WTC11 (cell line): ENCODE data around the gene ZIC1. TPM values are rescaled to one million over a fixed set of nuclear protein-coding genes. Genes with fewer than 3 reads are reported as not detected.
A peak's percentile ranks its signal among the peaks of the same experiment; 100 is the strongest.

ENCODE experiments used
- ATAC-seq: fragments of 200-7000 bp; cut with Tn5 transposase; 2 replicates; pipeline ENCODE4 v1.10.0; 2021; ENCODE audit warnings: mild to moderate bottlenecking, moderate library complexity
- CTCF ChIA-PET: fragments of 300-600 bp; sonication (Branson Sonifier 250); formaldehyde crosslinking; loops from one replicate; lab custom pipeline; 2021; ENCODE audit warnings: antibody characterized with exemption; lab: Charles Lee
- POLR2A ChIA-PET: fragments of 350-600 bp; sonication (Branson Sonifier 250); formaldehyde crosslinking; loops from one replicate; lab custom pipeline; 2021; ENCODE audit warnings: antibody characterized with exemption; lab: Charles Lee
- DNase-seq: peaks from one replicate; pipeline ENCODE4 v3.0.0; 2021; ENCODE audit warnings: low spot score
- H3K27ac Mint-ChIP-seq: 2 replicates; pipeline ENCODE4 v1.8.0; 2021; ENCODE audit warnings: mixed read lengths
- H3K27me3 Mint-ChIP-seq: 2 replicates; pipeline ENCODE4 v1.8.0; 2021; ENCODE audit warnings: low read depth, mild to moderate bottlenecking, moderate library complexity, mixed read lengths
- H3K36me3 Mint-ChIP-seq: 2 replicates; pipeline ENCODE4 v1.8.0; 2021; ENCODE audit warnings: mixed read lengths
- H3K4me1 Mint-ChIP-seq: 2 replicates; pipeline ENCODE4 v1.8.0; 2022; ENCODE audit warnings: mixed read lengths
- H3K4me3 Mint-ChIP-seq: 2 replicates; pipeline ENCODE4 v1.8.0; 2021; ENCODE audit warnings: mild to moderate bottlenecking, moderate library complexity, mixed read lengths
- H3K9me3 Mint-ChIP-seq: 2 replicates; pipeline ENCODE4 v1.8.0; 2021; ENCODE audit warnings: mixed read lengths
- NFATC4 ChIP-seq: fragments of 250-450 bp; sonication (Bioruptor Pico); IDR thresholded peaks from 2 replicates; pipeline ENCODE4 v1.9.0; 2021; ENCODE audit warnings: mild to moderate bottlenecking
- NR1H2 ChIP-seq: sonication (generic); formaldehyde crosslinking; IDR thresholded peaks from 2 replicates; pipeline ENCODE4 v1.9.0; 2021; ENCODE audit warnings: mild to moderate bottlenecking, moderate library complexity, missing genetic modification reagents
- OVOL2 ChIP-seq: fragments of 250-450 bp; sonication (Bioruptor Pico); IDR thresholded peaks from 2 replicates; pipeline ENCODE4 v1.9.0; 2021; ENCODE audit warnings: mild to moderate bottlenecking, borderline replicate concordance
- RELA ChIP-seq: sonication (generic); formaldehyde crosslinking; IDR thresholded peaks from 2 replicates; pipeline ENCODE4 v1.8.1; 2022; ENCODE audit warnings: missing genetic modification reagents, mild to moderate bottlenecking, borderline replicate concordance
- TEAD4 ChIP-seq: sonication (generic); formaldehyde crosslinking; IDR thresholded peaks from 2 replicates; pipeline ENCODE4 v1.8.0; 2022; ENCODE audit warnings: mild to moderate bottlenecking, missing genetic modification reagents
- ZNF396 ChIP-seq: fragments of 250-450 bp; sonication (Bioruptor Pico); IDR thresholded peaks from 2 replicates; pipeline ENCODE4 v1.8.0; 2021; ENCODE audit warnings: mild to moderate bottlenecking, moderate library complexity, borderline replicate concordance
- total RNA-seq: library from RNA; stranded (reverse); gene quantifications from 3 replicates; pipeline ENCODE4 v1.2.3, GENCODE V29; 2021
- TF ChIP-seq, protein P1 (sequence below): sonication (generic); formaldehyde crosslinking; IDR thresholded peaks from 2 replicates; pipeline ENCODE4 v1.8.0; 2023; ENCODE audit warnings: mild to moderate bottlenecking, missing genetic modification reagents
- TF ChIP-seq, protein P2 (sequence below): sonication (generic); formaldehyde crosslinking; IDR thresholded peaks from 2 replicates; pipeline ENCODE4 v1.8.1; 2023; ENCODE audit warnings: mild to moderate bottlenecking, moderate library complexity, missing genetic modification reagents
- TF ChIP-seq, protein P3 (sequence below): fragments of 250-450 bp; sonication (Bioruptor Pico); IDR thresholded peaks from 2 replicates; pipeline ENCODE4 v1.8.0; 2021; ENCODE audit warnings: mild to moderate bottlenecking
- TF ChIP-seq, protein P4 (sequence below): sonication (generic); formaldehyde crosslinking; IDR thresholded peaks from 2 replicates; pipeline ENCODE4 v1.8.1; 2023; ENCODE audit warnings: mild to moderate bottlenecking, missing genetic modification reagents, borderline replicate concordance
- TF ChIP-seq, protein P5 (sequence below): sonication (generic); formaldehyde crosslinking; IDR thresholded peaks from 2 replicates; pipeline ENCODE4 v1.8.0; 2022; ENCODE audit warnings: mild to moderate bottlenecking, missing genetic modification reagents

Gene ZIC1
- total RNA-seq, 1 experiment from 2014 or later, result 59.7 TPM

DNA sequence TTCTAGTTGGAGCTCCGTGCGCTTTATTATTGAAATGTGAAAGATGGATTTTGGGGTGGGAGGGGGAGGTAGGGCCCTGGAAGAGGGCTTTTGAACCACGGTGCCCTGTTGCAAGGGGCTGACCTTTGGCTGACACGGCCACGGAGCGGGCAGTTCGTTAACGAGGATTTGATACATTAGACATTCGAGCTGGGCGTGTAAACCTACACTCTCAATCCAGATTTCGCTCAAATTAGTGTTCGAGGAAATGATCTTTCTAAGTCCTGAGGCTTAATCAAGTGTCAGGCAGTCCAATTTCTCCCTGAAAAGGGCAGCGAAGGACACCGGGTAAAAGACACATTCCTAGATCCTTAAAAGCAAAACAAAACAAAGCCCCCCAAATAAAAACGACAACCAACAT, 13.0 kb downstream of the ZIC1 start (continued):
- TF ChIP-seq, protein P1, sequence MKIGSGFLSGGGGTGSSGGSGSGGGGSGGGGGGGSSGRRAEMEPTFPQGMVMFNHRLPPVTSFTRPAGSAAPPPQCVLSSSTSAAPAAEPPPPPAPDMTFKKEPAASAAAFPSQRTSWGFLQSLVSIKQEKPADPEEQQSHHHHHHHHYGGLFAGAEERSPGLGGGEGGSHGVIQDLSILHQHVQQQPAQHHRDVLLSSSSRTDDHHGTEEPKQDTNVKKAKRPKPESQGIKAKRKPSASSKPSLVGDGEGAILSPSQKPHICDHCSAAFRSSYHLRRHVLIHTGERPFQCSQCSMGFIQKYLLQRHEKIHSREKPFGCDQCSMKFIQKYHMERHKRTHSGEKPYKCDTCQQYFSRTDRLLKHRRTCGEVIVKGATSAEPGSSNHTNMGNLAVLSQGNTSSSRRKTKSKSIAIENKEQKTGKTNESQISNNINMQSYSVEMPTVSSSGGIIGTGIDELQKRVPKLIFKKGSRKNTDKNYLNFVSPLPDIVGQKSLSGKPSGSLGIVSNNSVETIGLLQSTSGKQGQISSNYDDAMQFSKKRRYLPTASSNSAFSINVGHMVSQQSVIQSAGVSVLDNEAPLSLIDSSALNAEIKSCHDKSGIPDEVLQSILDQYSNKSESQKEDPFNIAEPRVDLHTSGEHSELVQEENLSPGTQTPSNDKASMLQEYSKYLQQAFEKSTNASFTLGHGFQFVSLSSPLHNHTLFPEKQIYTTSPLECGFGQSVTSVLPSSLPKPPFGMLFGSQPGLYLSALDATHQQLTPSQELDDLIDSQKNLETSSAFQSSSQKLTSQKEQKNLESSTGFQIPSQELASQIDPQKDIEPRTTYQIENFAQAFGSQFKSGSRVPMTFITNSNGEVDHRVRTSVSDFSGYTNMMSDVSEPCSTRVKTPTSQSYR (CRISPR knock-in tag), result no peak
- TF ChIP-seq, protein P2, sequence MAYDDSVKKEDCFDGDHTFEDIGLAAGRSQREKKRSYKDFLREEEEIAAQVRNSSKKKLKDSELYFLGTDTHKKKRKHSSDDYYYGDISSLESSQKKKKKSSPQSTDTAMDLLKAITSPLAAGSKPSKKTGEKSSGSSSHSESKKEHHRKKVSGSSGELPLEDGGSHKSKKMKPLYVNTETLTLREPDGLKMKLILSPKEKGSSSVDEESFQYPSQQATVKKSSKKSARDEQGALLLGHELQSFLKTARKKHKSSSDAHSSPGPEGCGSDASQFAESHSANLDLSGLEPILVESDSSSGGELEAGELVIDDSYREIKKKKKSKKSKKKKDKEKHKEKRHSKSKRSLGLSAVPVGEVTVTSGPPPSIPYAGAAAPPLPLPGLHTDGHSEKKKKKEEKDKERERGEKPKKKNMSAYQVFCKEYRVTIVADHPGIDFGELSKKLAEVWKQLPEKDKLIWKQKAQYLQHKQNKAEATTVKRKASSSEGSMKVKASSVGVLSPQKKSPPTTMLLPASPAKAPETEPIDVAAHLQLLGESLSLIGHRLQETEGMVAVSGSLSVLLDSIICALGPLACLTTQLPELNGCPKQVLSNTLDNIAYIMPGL (CRISPR knock-in tag), result no peak
- TF ChIP-seq, protein P3, sequence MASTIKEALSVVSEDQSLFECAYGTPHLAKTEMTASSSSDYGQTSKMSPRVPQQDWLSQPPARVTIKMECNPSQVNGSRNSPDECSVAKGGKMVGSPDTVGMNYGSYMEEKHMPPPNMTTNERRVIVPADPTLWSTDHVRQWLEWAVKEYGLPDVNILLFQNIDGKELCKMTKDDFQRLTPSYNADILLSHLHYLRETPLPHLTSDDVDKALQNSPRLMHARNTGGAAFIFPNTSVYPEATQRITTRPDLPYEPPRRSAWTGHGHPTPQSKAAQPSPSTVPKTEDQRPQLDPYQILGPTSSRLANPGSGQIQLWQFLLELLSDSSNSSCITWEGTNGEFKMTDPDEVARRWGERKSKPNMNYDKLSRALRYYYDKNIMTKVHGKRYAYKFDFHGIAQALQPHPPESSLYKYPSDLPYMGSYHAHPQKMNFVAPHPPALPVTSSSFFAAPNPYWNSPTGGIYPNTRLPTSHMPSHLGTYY (CRISPR knock-in tag), result no peak

DNA sequence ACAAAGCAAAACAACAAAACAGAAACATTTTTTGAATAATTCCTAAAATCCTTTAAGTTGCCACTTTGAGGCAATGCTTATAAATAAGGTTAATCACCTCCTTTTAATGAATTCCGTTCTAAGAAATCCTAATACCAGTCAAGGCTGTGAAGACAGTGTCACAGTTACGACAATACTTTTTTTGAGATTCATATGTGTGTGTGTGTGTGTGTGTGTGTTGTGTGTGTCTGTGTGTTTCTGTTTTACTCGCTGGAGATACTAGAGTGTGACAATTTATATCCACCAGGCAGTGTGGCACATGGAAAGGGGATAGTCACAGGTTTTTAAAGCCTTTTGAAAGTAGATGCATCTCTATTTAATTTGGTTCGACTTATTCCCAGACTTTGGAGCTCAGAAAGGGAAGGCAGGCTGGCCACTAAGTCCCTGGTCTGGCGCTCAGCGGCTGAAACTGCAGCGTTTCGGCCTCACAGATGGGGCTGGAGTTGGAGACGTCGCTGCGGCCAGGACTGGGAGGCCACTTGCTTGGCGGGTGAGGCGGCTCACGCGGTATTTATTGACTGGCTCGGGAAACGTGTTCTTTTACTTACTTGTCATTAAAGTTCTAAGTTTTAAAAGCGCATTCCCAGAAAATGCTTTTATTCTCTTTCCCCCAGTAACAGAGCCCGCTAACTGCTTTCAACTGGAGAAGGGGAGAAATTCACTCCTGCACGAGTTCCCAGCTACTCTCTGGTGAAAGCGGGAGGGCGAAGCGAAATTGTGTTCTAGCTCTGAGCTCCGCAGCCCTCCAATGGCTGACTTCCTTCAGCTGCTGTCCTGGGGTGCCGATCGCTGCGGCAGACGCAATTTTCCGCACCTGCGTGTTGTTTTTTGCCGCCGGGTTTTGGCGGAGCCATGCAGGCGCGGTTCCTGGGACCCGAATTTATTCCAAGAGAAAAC, 13.7 kb downstream of the ZIC1 start:
- POLR2A ChIA-PET, result interaction anchor here (1.3 to 2.2 kb wide), 4 partner anchors 10 to 45 kb away, joined by 3 to 13 read pairs (median 6); no protein-coding TSS in a partner anchor
- H3K27ac Mint-ChIP-seq, result no peak overlapping the region
- peak; percentile 6 for ATAC-seq

DNA sequence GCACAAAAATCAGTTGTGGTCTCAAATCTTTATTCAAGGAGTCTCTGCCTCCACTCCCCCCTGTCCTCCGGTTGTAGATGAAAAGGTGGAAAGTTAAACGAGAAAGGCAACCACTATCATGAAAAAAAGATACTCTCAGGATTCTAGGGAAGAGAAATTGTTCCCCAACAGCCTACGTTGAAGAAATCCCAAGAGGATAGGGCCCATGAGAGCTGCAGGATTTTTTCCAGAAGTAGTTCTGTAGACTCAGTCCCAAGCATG, 14.3 kb downstream of the ZIC1 start:
- Mint-ChIP-seq H3K4me3 (peak overlapping the region; percentile 73), H3K4me1 (peaks cover 56% of the 10 kb centered on the region), H3K36me3 (no peaks in the 10 kb centered on the region), H3K27ac (no peak overlapping the region), H3K27me3 (peaks cover 80% of the 10 kb centered on the region), H3K9me3 (no peaks in the 10 kb centered on the region)
- POLR2A ChIA-PET, result interaction anchor here (1.3 to 2.2 kb wide), 3 partner anchors 11 to 31 kb away, joined by 3 to 13 read pairs (median 8); no protein-coding TSS in a partner anchor
- DNase-seq (no peak), ATAC-seq (no peak)
- TF ChIP-seq TEAD4 (CRISPR knock-in tag) (no peak), OVOL2 (CRISPR knock-in tag) (no peak)
- TF ChIP-seq, protein P4, sequence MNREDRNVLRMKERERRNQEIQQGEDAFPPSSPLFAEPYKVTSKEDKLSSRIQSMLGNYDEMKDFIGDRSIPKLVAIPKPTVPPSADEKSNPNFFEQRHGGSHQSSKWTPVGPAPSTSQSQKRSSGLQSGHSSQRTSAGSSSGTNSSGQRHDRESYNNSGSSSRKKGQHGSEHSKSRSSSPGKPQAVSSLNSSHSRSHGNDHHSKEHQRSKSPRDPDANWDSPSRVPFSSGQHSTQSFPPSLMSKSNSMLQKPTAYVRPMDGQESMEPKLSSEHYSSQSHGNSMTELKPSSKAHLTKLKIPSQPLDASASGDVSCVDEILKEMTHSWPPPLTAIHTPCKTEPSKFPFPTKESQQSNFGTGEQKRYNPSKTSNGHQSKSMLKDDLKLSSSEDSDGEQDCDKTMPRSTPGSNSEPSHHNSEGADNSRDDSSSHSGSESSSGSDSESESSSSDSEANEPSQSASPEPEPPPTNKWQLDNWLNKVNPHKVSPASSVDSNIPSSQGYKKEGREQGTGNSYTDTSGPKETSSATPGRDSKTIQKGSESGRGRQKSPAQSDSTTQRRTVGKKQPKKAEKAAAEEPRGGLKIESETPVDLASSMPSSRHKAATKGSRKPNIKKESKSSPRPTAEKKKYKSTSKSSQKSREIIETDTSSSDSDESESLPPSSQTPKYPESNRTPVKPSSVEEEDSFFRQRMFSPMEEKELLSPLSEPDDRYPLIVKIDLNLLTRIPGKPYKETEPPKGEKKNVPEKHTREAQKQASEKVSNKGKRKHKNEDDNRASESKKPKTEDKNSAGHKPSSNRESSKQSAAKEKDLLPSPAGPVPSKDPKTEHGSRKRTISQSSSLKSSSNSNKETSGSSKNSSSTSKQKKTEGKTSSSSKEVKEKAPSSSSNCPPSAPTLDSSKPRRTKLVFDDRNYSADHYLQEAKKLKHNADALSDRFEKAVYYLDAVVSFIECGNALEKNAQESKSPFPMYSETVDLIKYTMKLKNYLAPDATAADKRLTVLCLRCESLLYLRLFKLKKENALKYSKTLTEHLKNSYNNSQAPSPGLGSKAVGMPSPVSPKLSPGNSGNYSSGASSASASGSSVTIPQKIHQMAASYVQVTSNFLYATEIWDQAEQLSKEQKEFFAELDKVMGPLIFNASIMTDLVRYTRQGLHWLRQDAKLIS (CRISPR knock-in tag), result no peak
- CTCF ChIA-PET, result interaction anchor here (1.0 to 6.3 kb wide), 4 partner anchors 31 to 193 kb away, joined by 4 to 40 read pairs (median 8); no protein-coding TSS in a partner anchor

More for the DNA sequence above, 13.7 kb downstream of the ZIC1 start:
- peak overlapping the region; percentile 73 for H3K4me3 Mint-ChIP-seq
- H3K36me3 Mint-ChIP-seq, result no peaks in the 10 kb centered on the region
- H3K4me1 Mint-ChIP-seq, result peaks cover 59% of the 10 kb centered on the region
- DNase-seq, result peak; percentile 63
- CTCF ChIA-PET, result interaction anchor here (1.0 to 6.3 kb wide), 4 partner anchors 30 to 194 kb away, joined by 4 to 40 read pairs (median 8); no protein-coding TSS in a partner anchor
- TF ChIP-seq OVOL2 (CRISPR knock-in tag) (no peak), NFATC4 (CRISPR knock-in tag) (no peak), ZNF396 (CRISPR knock-in tag) (no peak), NR1H2 (no peak), RELA (CRISPR knock-in tag) (no peak)
- TF ChIP-seq, protein P5, sequence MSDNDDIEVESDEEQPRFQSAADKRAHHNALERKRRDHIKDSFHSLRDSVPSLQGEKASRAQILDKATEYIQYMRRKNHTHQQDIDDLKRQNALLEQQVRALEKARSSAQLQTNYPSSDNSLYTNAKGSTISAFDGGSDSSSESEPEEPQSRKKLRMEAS (CRISPR knock-in tag), result no peak
- H3K9me3 Mint-ChIP-seq, result no peaks in the 10 kb centered on the region
- H3K27me3 Mint-ChIP-seq, result peaks cover 86% of the 10 kb centered on the region
